Mesenchymal stem cell (in vitro differentiated cells and primary cell): ENCODE data around the gene CELSR1.

Source experiments
- DNase-seq: peaks from one replicate; pipeline ENCODE4 v3.0.0-alpha.2; 2013
- H2AFZ ChIP-seq: one replicate; pipeline ENCODE4 v1.6.1; 2013; ENCODE audit warnings: low read depth, mild to moderate bottlenecking, control low read depth, inconsistent platforms, low read length, moderate library complexity
- H2AK5ac ChIP-seq: 2 replicates; pipeline ENCODE4 v1.6.1; 2013; ENCODE audit warnings: low read length, moderate library complexity, mild to moderate bottlenecking, inconsistent platforms; ENCODE audit not compliant: severe bottlenecking
- H2BK120ac ChIP-seq: one replicate; pipeline ENCODE4 v1.6.1; 2013; ENCODE audit warnings: low read depth, mild to moderate bottlenecking, inconsistent platforms, low read length, moderate library complexity
- H2BK12ac ChIP-seq, 2 experiments: one replicate each; pipeline ENCODE4 v1.6.1; 2013; ENCODE audit warnings: inconsistent platforms in 2 of 2, low read length in 2 of 2, mild to moderate bottlenecking in 2 of 2, moderate library complexity in 2 of 2, control low read depth in 1 of 2
- H2BK15ac ChIP-seq: one replicate; pipeline ENCODE4 v1.6.1; 2013; ENCODE audit warnings: mild to moderate bottlenecking, low read depth, inconsistent platforms; ENCODE audit not compliant: poor library complexity, severe bottlenecking
- H2BK5ac ChIP-seq: 2 replicates; pipeline ENCODE4 v1.6.1; 2013; ENCODE audit warnings: low read depth, mild to moderate bottlenecking, low read length, control low read depth, inconsistent platforms; ENCODE audit not compliant: poor library complexity, severe bottlenecking
- H3K14ac ChIP-seq, 2 experiments: one replicate each; pipeline ENCODE4 v1.6.1; 2013; ENCODE audit warnings: inconsistent platforms in 2 of 2, low read length in 2 of 2, control low read depth in 1 of 2, mild to moderate bottlenecking in 1 of 2, moderate library complexity in 1 of 2
- H3K18ac ChIP-seq, 2 experiments: one replicate each; pipeline ENCODE4 v1.6.1; 2013; ENCODE audit warnings: inconsistent platforms in 2 of 2, low read length in 2 of 2, control low read depth in 1 of 2, low read depth in 1 of 2, mild to moderate bottlenecking in 1 of 2
- H3K23ac ChIP-seq, 2 experiments: one replicate each; pipeline ENCODE4 v1.6.1; 2013; ENCODE audit warnings: inconsistent platforms in 2 of 2, low read length in 2 of 2, mild to moderate bottlenecking in 2 of 2, moderate library complexity in 2 of 2, control low read depth in 1 of 2
- H3K27ac ChIP-seq: 2 replicates; pipeline ENCODE4 v1.5.1; 2013; ENCODE audit warnings: mild to moderate bottlenecking, moderate library complexity, low read length, control low read depth, inconsistent platforms; ENCODE audit not compliant: poor library complexity, severe bottlenecking
- H3K27me3 ChIP-seq, 2 experiments: 2 replicates each; pipeline versions ENCODE4 v1.6.1 to v1.7.0; 2013; ENCODE audit warnings: low read length in 2 of 2, mild to moderate bottlenecking in 2 of 2, moderate library complexity in 2 of 2, control low read depth in 1 of 2, inconsistent platforms in 1 of 2; ENCODE audit not compliant: control insufficient read depth in 1 of 2, insufficient read depth in 1 of 2
- H3K36me3 ChIP-seq, 2 experiments: 2 replicates each; pipeline versions ENCODE4 v1.6.1 to v1.7.0; 2013; ENCODE audit warnings: low read length in 2 of 2, control low read depth in 1 of 2, inconsistent platforms in 1 of 2, low read depth in 1 of 2, mild to moderate bottlenecking in 1 of 2; ENCODE audit not compliant: insufficient read depth in 2 of 2, control insufficient read depth in 1 of 2
- H3K4ac ChIP-seq, 2 experiments: one replicate each; pipeline ENCODE4 v1.6.1; 2013; ENCODE audit warnings: inconsistent platforms in 2 of 2, low read length in 2 of 2, mild to moderate bottlenecking in 2 of 2, moderate library complexity in 2 of 2, control low read depth in 1 of 2, low read depth in 1 of 2
- H3K4me1 ChIP-seq: 2 replicates; pipeline ENCODE4 v1.6.1; 2013; ENCODE audit warnings: low read depth, low read length, control low read depth; ENCODE audit not compliant: control insufficient read depth, insufficient read depth
- H3K4me2 ChIP-seq: 2 replicates; pipeline ENCODE4 v1.6.1; 2013; ENCODE audit warnings: low read length, mild to moderate bottlenecking, inconsistent platforms; ENCODE audit not compliant: poor library complexity, severe bottlenecking
- H3K4me3 ChIP-seq, 2 experiments: 2 replicates each; pipeline versions ENCODE4 v1.5.1 to v1.7.0; 2013; ENCODE audit warnings: low read length in 2 of 2, mild to moderate bottlenecking in 2 of 2, control low read depth in 1 of 2, low read depth in 1 of 2; ENCODE audit not compliant: insufficient read depth in 1 of 2
- H3K79me1 ChIP-seq: replicated peaks from 2 replicates; pipeline ENCODE4 v1.6.1; 2013; ENCODE audit warnings: mild to moderate bottlenecking, control low read depth, low read length, inconsistent platforms; ENCODE audit not compliant: poor library complexity, severe bottlenecking
- H3K9ac ChIP-seq: 2 replicates; pipeline ENCODE4 v1.7.0; 2013; ENCODE audit warnings: mild to moderate bottlenecking, low read length, moderate library complexity
- H3K9me3 ChIP-seq: 2 replicates; pipeline ENCODE4 v1.7.0; 2013; ENCODE audit warnings: mild to moderate bottlenecking, low read length; ENCODE audit not compliant: control insufficient read depth
- H4K8ac ChIP-seq: one replicate; pipeline ENCODE4 v1.6.1; 2013; ENCODE audit warnings: inconsistent platforms, mild to moderate bottlenecking, low read length, moderate library complexity
- H4K91ac ChIP-seq: one replicate; pipeline ENCODE4 v1.6.1; 2013; ENCODE audit warnings: mild to moderate bottlenecking, low read length, inconsistent platforms
- WGBS: methylation state at CpG from one replicate; pipeline ENCODE4 v1.1.7; 2013; ENCODE audit warnings: mixed read lengths; 5-methylcytosine and 5-hydroxymethylcytosine counted together

CELSR1 gene

GRCh38 chr22:46534901-46535630 is 2.4 kb downstream of the CELSR1 start:
- peaks cover 36% of the 10 kb centered on the region for H3K79me1 ChIP-seq
- no peak overlapping the region for H3K4me3 ChIP-seq
- H3K9me3 ChIP-seq = no peaks in the 10 kb centered on the region
- H3K4ac ChIP-seq = no peak overlapping the region
- H3K36me3 ChIP-seq = peaks cover 0 to 34% of the 10 kb centered on the region in 2 experiments
- no peak overlapping the region for H2AK5ac ChIP-seq
- no peak overlapping the region for H3K4me2 ChIP-seq
- DNase-seq = no peak
- H2BK5ac ChIP-seq = no peak overlapping the region
- no peak overlapping the region for H3K27ac ChIP-seq
- H3K9ac ChIP-seq = no peak overlapping the region
- no peak overlapping the region for H4K91ac ChIP-seq
- peaks cover 38% of the 10 kb centered on the region for H3K4me1 ChIP-seq
- no peak overlapping the region for H3K18ac ChIP-seq
- no peak overlapping the region for H4K8ac ChIP-seq
- no peak overlapping the region for H2BK12ac ChIP-seq
- H2AFZ ChIP-seq = no peak overlapping the region
- no peak overlapping the region for H2BK120ac ChIP-seq
- no peak overlapping the region for H3K23ac ChIP-seq
- H2BK15ac ChIP-seq = no peak overlapping the region
- peaks cover 4 to 20% of the 10 kb centered on the region in 2 experiments for H3K27me3 ChIP-seq
- no peak overlapping the region for H3K14ac ChIP-seq
- 96% methylated on average over 44 of the region's 45 CpGs for WGBS

- 96% methylated on average over 30 of the region's 30 CpGs for WGBS
- H2BK15ac ChIP-seq = no peak overlapping the region
These were observed 3.1 kb downstream of the CELSR1 start for GRCh38 chr22:46534177-46534776.

GRCh38 chr22:46533070-46533833 is 4.2 kb downstream of the CELSR1 start:
- peaks cover 33% of the 10 kb centered on the region for H3K79me1 ChIP-seq
- no peak overlapping the region for H3K4ac ChIP-seq
- H2AK5ac ChIP-seq = no peak overlapping the region
- H3K36me3 ChIP-seq = peaks cover 0 to 34% of the 10 kb centered on the region in 2 experiments
- no peak overlapping the region for H4K8ac ChIP-seq
- peaks cover 28% of the 10 kb centered on the region for H3K4me1 ChIP-seq
- no peak overlapping the region for H3K14ac ChIP-seq
- no peak overlapping the region for H4K91ac ChIP-seq
- no peak overlapping the region for H2BK5ac ChIP-seq
- H3K27ac ChIP-seq = no peak overlapping the region
- no peak overlapping the region for H3K9ac ChIP-seq
- H3K4me3 ChIP-seq = peak overlapping the region in 1 of 2 experiments; percentile 28
- no peak overlapping the region for H3K18ac ChIP-seq
- WGBS = 91% methylated on average over 35 of the region's 41 CpGs
- no peak overlapping the region for H3K23ac ChIP-seq
- peak overlapping the region; percentile 26 for H3K4me2 ChIP-seq
- H3K27me3 ChIP-seq = peaks cover 4 to 20% of the 10 kb centered on the region in 2 experiments
- no peak for DNase-seq
- no peak overlapping the region for H2BK15ac ChIP-seq
- H2AFZ ChIP-seq = no peak overlapping the region
- H3K9me3 ChIP-seq = no peaks in the 10 kb centered on the region
- no peak overlapping the region for H2BK12ac ChIP-seq
- H2BK120ac ChIP-seq = no peak overlapping the region

More at GRCh38 chr22:46534177-46534776, 3.1 kb downstream of the CELSR1 start:
- DNase-seq = no peak
- Histone ChIP-seq H3K36me3 (peaks cover 0 to 34% of the 10 kb centered on the region in 2 experiments), H2AFZ (no peak overlapping the region), H2BK5ac (no peak overlapping the region), H2BK12ac (no peak overlapping the region), H2AK5ac (no peak overlapping the region), H2BK120ac (no peak overlapping the region), H4K8ac (no peak overlapping the region), H3K79me1 (peaks cover 34% of the 10 kb centered on the region), H4K91ac (no peak overlapping the region), H3K4me3 (no peak overlapping the region), H3K18ac (no peak overlapping the region), H3K4me1 (peaks cover 37% of the 10 kb centered on the region), H3K27ac (no peak overlapping the region), H3K9me3 (no peaks in the 10 kb centered on the region), H3K4me2 (no peak overlapping the region), H3K9ac (no peak overlapping the region), H3K14ac (no peak overlapping the region), H3K4ac (no peak overlapping the region), H3K23ac (no peak overlapping the region), H3K27me3 (peaks cover 4 to 20% of the 10 kb centered on the region in 2 experiments)

DNA sequence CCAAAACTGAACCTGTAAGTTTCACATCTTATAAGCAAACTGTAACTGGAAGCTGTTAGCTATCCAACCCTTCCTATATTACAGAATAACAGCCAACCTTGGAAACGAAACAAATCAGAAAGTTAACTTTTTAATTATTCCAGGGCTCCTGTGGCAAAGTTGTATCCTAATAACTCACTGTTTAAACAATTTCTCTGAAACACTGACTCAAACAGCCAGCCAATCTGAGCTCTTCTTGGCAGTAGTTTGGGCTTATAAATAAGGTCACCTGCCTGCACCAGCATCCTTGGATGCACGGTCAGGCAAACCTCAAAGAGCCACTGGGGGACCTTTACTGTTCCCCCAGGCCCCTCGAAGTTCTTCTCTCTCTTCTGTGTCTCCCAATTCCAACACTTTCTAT is 5.0 kb downstream of the CELSR1 start:
- Histone ChIP-seq H2AFZ (no peak overlapping the region), H2BK120ac (no peak overlapping the region)

More for the DNA sequence above, 5.0 kb downstream of the CELSR1 start:
- H3K4me2 ChIP-seq = peak overlapping the region; percentile 26
- H3K18ac ChIP-seq = no peak overlapping the region
- H3K27me3 ChIP-seq = peaks cover 4 to 20% of the 10 kb centered on the region in 2 experiments
- H3K27ac ChIP-seq = no peak overlapping the region
- H3K9me3 ChIP-seq = no peaks in the 10 kb centered on the region
- no peak for DNase-seq
- no peak overlapping the region for H3K9ac ChIP-seq
- H3K14ac ChIP-seq = no peak overlapping the region
- H2BK12ac ChIP-seq = no peak overlapping the region
- H3K36me3 ChIP-seq = peaks cover 0 to 34% of the 10 kb centered on the region in 2 experiments
- no peak overlapping the region for H3K4ac ChIP-seq
- H3K4me3 ChIP-seq = no peak overlapping the region
- no peak overlapping the region for H3K23ac ChIP-seq
- no peak overlapping the region for H2AK5ac ChIP-seq
- H2BK15ac ChIP-seq = no peak overlapping the region
- H2BK5ac ChIP-seq = no peak overlapping the region
- H4K8ac ChIP-seq = no peak overlapping the region
- peaks cover 31% of the 10 kb centered on the region for H3K4me1 ChIP-seq
- H4K91ac ChIP-seq = no peak overlapping the region
- peaks cover 35% of the 10 kb centered on the region for H3K79me1 ChIP-seq
- 56% methylated on average over 3 of the region's 3 CpGs for WGBS
